ENCODE data around the gene CIAO3. TPM values are rescaled to one million over a fixed set of nuclear protein-coding genes. Genes with fewer than 3 reads are reported as not detected.
"Not testable (repeated sequence)": the region's sequence is repeated elsewhere in the genome, so short reads cannot be mapped to it uniquely, and the experiment has no call there.

The CIAO3 gene
- total RNA-seq, 2 experiments from 2014 or later, result 33.3 to 38.2 TPM

- ATAC-seq (ENCODE audit: poor library complexity), result no peak
- CTCF ChIA-PET, result no interaction called here
- Mint-ChIP-seq H3K36me3 (ENCODE audit: low read depth) (no peaks in the 10 kb centered on the region), H3K4me1 (ENCODE audit: low read depth) (no peaks in the 10 kb centered on the region), H3K4me3 (no peak overlapping the region), H3K9me3 (no peaks in the 10 kb centered on the region), H3K27me3 (peaks cover 5% of the 10 kb centered on the region), H3K27ac (no peak overlapping the region)
- no peak overlapping the region for H3K4me3 ChIP-seq (ENCODE audit: low read length)
- no peaks in the 10 kb centered on the region for H3K9me3 ChIP-seq (ENCODE audit: control insufficient read depth in 1 of 2, insufficient read depth in 1 of 2, low read length in 2 of 2)
- H3K36me3 ChIP-seq (ENCODE audit: insufficient read depth, low read length), result no peaks in the 10 kb centered on the region
- TF ChIP-seq CTCF (IDR thresholded peaks at IDR 0.05), result no peak
- intact Hi-C loops (cut with DNase I, micrococcal nuclease), result no loop called here
- peaks cover 0 to 3% of the 10 kb centered on the region in 2 experiments for H3K27me3 ChIP-seq (ENCODE audit: control insufficient read depth in 1 of 2, insufficient read depth in 2 of 2, low read length in 2 of 2)
- POLR2A ChIA-PET, result no interaction called here
- DNase-seq, result no peak
- H3K4me1 ChIP-seq (ENCODE audit: insufficient read depth, low read length), result no peaks in the 10 kb centered on the region
- H3K27ac ChIP-seq (ENCODE audit: low read depth in 1 of 2, low read length in 2 of 2), result no peak overlapping the region
Measured at GRCh38 chr16:778447-778846, 37.6 kb upstream of the CIAO3 start.

GRCh38 chr16:777826-778225, 37.0 kb upstream of the CIAO3 start:
- Mint-ChIP-seq H3K27me3 (peaks cover 5% of the 10 kb centered on the region), H3K36me3 (ENCODE audit: low read depth) (no peaks in the 10 kb centered on the region), H3K4me3 (no peak overlapping the region), H3K4me1 (ENCODE audit: low read depth) (no peaks in the 10 kb centered on the region), H3K27ac (no peak overlapping the region), H3K9me3 (no peaks in the 10 kb centered on the region)
- ChIA-PET CTCF (no interaction called here), POLR2A (no interaction called here)
- H3K9me3 ChIP-seq (ENCODE audit: control insufficient read depth in 1 of 2, insufficient read depth in 1 of 2, low read length in 2 of 2), result no peaks in the 10 kb centered on the region
- no peak for TF ChIP-seq CTCF (IDR thresholded peaks at IDR 0.05)
- ATAC-seq (ENCODE audit: poor library complexity) (no peak), DNase-seq (no peak)
- H3K27ac ChIP-seq (ENCODE audit: low read depth in 1 of 2, low read length in 2 of 2), result no peak overlapping the region
- no peak overlapping the region for H3K4me3 ChIP-seq (ENCODE audit: low read length)
- H3K36me3 ChIP-seq (ENCODE audit: insufficient read depth, low read length), result no peaks in the 10 kb centered on the region
- intact Hi-C loops (cut with DNase I, micrococcal nuclease), result no loop called here
- H3K27me3 ChIP-seq (ENCODE audit: control insufficient read depth in 1 of 2, insufficient read depth in 2 of 2, low read length in 2 of 2), result peaks cover 0 to 3% of the 10 kb centered on the region in 2 experiments
- H3K4me1 ChIP-seq (ENCODE audit: insufficient read depth, low read length), result no peaks in the 10 kb centered on the region

GRCh38 chr16:776824-777223, 36.0 kb upstream of the CIAO3 start:
- ChIA-PET CTCF (no interaction called here), POLR2A (no interaction called here)
- no peaks in the 10 kb centered on the region for H3K4me1 Mint-ChIP-seq (ENCODE audit: low read depth)
- intact Hi-C loops (cut with DNase I, micrococcal nuclease), result no loop called here
- no peaks in the 10 kb centered on the region for H3K36me3 Mint-ChIP-seq (ENCODE audit: low read depth)
- H3K36me3 ChIP-seq (ENCODE audit: insufficient read depth, low read length), result no peaks in the 10 kb centered on the region
- TF ChIP-seq CTCF (IDR thresholded peaks at IDR 0.05), result no peak
- H3K27me3 ChIP-seq (ENCODE audit: control insufficient read depth in 1 of 2, insufficient read depth in 2 of 2, low read length in 2 of 2), result peaks cover 0 to 3% of the 10 kb centered on the region in 2 experiments
- peaks cover 5% of the 10 kb centered on the region for H3K27me3 Mint-ChIP-seq
- H3K27ac Mint-ChIP-seq, result no peak overlapping the region
- H3K4me1 ChIP-seq (ENCODE audit: insufficient read depth, low read length), result no peaks in the 10 kb centered on the region
- H3K4me3 ChIP-seq (ENCODE audit: low read length), result no peak overlapping the region
- no peaks in the 10 kb centered on the region for H3K9me3 ChIP-seq (ENCODE audit: control insufficient read depth in 1 of 2, insufficient read depth in 1 of 2, low read length in 2 of 2)
- no peaks in the 10 kb centered on the region for H3K9me3 Mint-ChIP-seq
- ATAC-seq (ENCODE audit: poor library complexity), result no peak
- no peak overlapping the region for H3K27ac ChIP-seq (ENCODE audit: low read depth in 1 of 2, low read length in 2 of 2)
- no peak overlapping the region for H3K4me3 Mint-ChIP-seq
- no peak for DNase-seq

- H3K4me3 ChIP-seq (ENCODE audit: low read length); H3K9me3 ChIP-seq (ENCODE audit: control insufficient read depth in 1 of 2, insufficient read depth in 1 of 2, low read length in 2 of 2); H3K4me1 Mint-ChIP-seq (ENCODE audit: low read depth); H3K9me3 Mint-ChIP-seq; H3K4me1 ChIP-seq (ENCODE audit: insufficient read depth, low read length); CTCF ChIA-PET; POLR2A ChIA-PET; ATAC-seq (ENCODE audit: poor library complexity); H3K27ac Mint-ChIP-seq; H3K27me3 ChIP-seq (ENCODE audit: control insufficient read depth in 1 of 2, insufficient read depth in 2 of 2, low read length in 2 of 2); H3K27ac ChIP-seq (ENCODE audit: low read depth in 1 of 2, low read length in 2 of 2); intact Hi-C loops (cut with DNase I, micrococcal nuclease); H3K36me3 ChIP-seq (ENCODE audit: insufficient read depth, low read length); DNase-seq; H3K27me3 Mint-ChIP-seq; H3K4me3 Mint-ChIP-seq; H3K36me3 Mint-ChIP-seq (ENCODE audit: low read depth): not testable (repeated sequence)
Measured at GRCh38 chr16:776298-776697, 35.5 kb upstream of the CIAO3 start.
